Measurements from ENCODE around the gene BCAR1. TPM values are rescaled to one million over a fixed set of nuclear protein-coding genes. Genes with fewer than 3 reads are reported as not detected.

The BCAR1 gene
- polyA plus RNA-seq, 1 donor from 2014 or later, result 39.1 TPM

DNA sequence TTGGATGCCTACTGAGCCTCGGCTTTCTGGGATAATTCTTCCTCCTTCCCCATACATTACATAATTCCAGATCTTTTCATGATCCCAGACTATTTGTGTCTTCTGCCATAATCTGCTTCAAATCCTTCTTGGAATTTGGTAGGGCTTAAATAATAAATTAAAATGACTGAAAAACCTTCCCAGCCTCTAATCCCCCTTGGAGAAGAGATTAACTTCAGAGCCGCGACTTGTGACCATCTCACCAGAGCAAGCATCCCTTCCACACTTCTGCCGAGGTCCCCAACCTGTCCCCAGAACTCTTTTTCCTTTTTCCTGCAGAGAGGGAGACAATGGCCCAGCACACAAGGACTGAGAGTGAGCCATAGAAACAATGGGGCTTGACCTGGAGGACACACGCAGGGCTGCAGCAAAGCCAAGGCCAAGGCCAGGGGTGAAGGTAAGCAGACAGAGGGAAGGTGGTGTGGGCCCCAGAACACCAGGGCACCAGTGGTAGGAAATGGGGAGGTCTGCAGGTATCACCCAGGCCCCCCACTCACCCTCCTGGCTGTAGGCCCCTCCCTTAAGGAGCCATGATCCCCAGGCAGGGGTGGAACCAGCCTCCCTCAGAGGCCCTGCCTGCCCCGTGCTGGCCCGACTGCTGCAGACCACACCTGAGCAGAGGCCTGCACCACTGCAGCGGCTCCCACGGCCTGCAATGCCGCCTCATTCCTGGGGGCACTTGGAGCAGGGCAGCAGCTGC is 9.6 kb upstream of the BCAR1 start:
- Histone ChIP-seq H3K36me3 (ENCODE audit: insufficient read depth, low read length) (no peaks in the 10 kb centered on the region), H3K9me2 (ENCODE audit: insufficient read depth, low read length) (no peaks in the 10 kb centered on the region), H3K4me3 (ENCODE audit: low read length) (no peak overlapping the region), H3K27ac (ENCODE audit: low read length) (no peak overlapping the region), H3K4me2 (ENCODE audit: low read length) (no peak overlapping the region), H3K9ac (ENCODE audit: low read length) (no peak overlapping the region), H3F3A (ENCODE audit: insufficient read depth, low read length, poor library complexity, severe bottlenecking) (no peaks in the 10 kb centered on the region), H2AFZ (ENCODE audit: low read depth, low read length) (no peak overlapping the region), H3K9me3 (ENCODE audit: low read length) (no peaks in the 10 kb centered on the region), H4K20me1 (ENCODE audit: insufficient read depth) (no peaks in the 10 kb centered on the region), H3K27me3 (ENCODE audit: insufficient read depth, low read depth, low read length) (no peaks in the 10 kb centered on the region), H3K79me2 (replicated peaks; ENCODE audit: insufficient read depth, low read length) (peaks cover 72% of the 10 kb centered on the region)
- TF ChIP-seq TAF1 (IDR thresholded peaks at IDR 0.05; ENCODE audit: low read depth) (no peak), POLR2AphosphoS5 (IDR thresholded peaks at IDR 0.05) (no peak), RAD21 (conservative IDR thresholded peaks at IDR 0.05) (no peak), SMC3 (conservative IDR thresholded peaks at IDR 0.05; ENCODE audit: poor library complexity) (no peak), EP300 (conservative IDR thresholded peaks at IDR 0.05; ENCODE audit: poor library complexity, severe bottlenecking) (no peak), MXI1 (conservative IDR thresholded peaks at IDR 0.05; ENCODE audit: poor library complexity, severe bottlenecking) (no peak), EZH2 (IDR thresholded peaks at IDR 0.05; ENCODE audit: borderline replicate concordance, insufficient read depth, low read length, poor library complexity, severe bottlenecking) (no peak), CTCF (IDR thresholded peaks at IDR 0.05; ENCODE audit: poor library complexity, severe bottlenecking) (no peak)
- TF ChIP-seq, protein P1, sequence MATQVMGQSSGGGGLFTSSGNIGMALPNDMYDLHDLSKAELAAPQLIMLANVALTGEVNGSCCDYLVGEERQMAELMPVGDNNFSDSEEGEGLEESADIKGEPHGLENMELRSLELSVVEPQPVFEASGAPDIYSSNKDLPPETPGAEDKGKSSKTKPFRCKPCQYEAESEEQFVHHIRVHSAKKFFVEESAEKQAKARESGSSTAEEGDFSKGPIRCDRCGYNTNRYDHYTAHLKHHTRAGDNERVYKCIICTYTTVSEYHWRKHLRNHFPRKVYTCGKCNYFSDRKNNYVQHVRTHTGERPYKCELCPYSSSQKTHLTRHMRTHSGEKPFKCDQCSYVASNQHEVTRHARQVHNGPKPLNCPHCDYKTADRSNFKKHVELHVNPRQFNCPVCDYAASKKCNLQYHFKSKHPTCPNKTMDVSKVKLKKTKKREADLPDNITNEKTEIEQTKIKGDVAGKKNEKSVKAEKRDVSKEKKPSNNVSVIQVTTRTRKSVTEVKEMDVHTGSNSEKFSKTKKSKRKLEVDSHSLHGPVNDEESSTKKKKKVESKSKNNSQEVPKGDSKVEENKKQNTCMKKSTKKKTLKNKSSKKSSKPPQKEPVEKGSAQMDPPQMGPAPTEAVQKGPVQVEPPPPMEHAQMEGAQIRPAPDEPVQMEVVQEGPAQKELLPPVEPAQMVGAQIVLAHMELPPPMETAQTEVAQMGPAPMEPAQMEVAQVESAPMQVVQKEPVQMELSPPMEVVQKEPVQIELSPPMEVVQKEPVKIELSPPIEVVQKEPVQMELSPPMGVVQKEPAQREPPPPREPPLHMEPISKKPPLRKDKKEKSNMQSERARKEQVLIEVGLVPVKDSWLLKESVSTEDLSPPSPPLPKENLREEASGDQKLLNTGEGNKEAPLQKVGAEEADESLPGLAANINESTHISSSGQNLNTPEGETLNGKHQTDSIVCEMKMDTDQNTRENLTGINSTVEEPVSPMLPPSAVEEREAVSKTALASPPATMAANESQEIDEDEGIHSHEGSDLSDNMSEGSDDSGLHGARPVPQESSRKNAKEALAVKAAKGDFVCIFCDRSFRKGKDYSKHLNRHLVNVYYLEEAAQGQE (IDR thresholded peaks at IDR 0.05; ENCODE audit: borderline replicate concordance), result no peak

DNA sequence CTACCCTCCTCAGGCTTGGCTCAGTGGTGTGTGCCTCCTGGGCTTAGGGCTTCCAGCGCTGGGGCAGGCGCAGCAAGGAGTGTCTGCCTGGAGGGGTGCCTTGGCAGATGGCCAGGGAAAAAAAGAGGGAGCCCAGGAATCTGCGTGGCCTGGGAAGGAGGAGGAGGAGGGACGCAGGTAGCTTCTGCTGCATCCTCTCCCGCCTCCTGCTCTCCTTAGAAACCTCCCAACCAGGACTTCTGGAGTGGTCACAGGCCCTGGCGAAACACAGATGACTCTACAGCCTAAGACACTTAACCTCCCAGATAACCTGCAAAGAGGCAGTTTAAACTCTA is 7.3 kb upstream of the BCAR1 start:
- no peak overlapping the region for H3K27ac ChIP-seq (ENCODE audit: low read length)
- peaks cover 60% of the 10 kb centered on the region for H3K79me2 ChIP-seq (replicated peaks; ENCODE audit: insufficient read depth, low read length)

More for the DNA sequence above, 7.3 kb upstream of the BCAR1 start:
- Histone ChIP-seq H3K9ac (ENCODE audit: low read length) (no peak overlapping the region), H2AFZ (ENCODE audit: low read depth, low read length) (no peak overlapping the region), H3K9me2 (ENCODE audit: insufficient read depth, low read length) (no peaks in the 10 kb centered on the region), H3K4me3 (ENCODE audit: low read length) (no peak overlapping the region), H3K36me3 (ENCODE audit: insufficient read depth, low read length) (no peaks in the 10 kb centered on the region), H3K27me3 (ENCODE audit: insufficient read depth, low read depth, low read length) (no peaks in the 10 kb centered on the region), H3F3A (ENCODE audit: insufficient read depth, low read length, poor library complexity, severe bottlenecking) (no peaks in the 10 kb centered on the region), H3K4me2 (ENCODE audit: low read length) (no peak overlapping the region), H3K9me3 (ENCODE audit: low read length) (no peaks in the 10 kb centered on the region), H4K20me1 (ENCODE audit: insufficient read depth) (no peaks in the 10 kb centered on the region)
- TF ChIP-seq, protein P1 (IDR thresholded peaks at IDR 0.05; ENCODE audit: borderline replicate concordance), result no peak
- TF ChIP-seq POLR2AphosphoS5 (IDR thresholded peaks at IDR 0.05) (no peak), TAF1 (IDR thresholded peaks at IDR 0.05; ENCODE audit: low read depth) (no peak), EZH2 (IDR thresholded peaks at IDR 0.05; ENCODE audit: borderline replicate concordance, insufficient read depth, low read length, poor library complexity, severe bottlenecking) (no peak)

Data from neural cell (in vitro differentiated cells).